Sigmoid colon (tissue), 7 donors: ENCODE data around the gene KCNH5. TPM values are rescaled to one million over a fixed set of nuclear protein-coding genes. Genes with fewer than 3 reads are reported as not detected.

Source experiments
- DNase-seq: peaks from one replicate; pipeline ENCODE4 v3.0.0-alpha.2; 2019
- H3K27ac ChIP-seq, 4 donors: fragments of 200-600 bp; sonication (generic); one replicate each; pipeline ENCODE4 v1.5.1; 2016 to 2019; ENCODE audit warnings: mild to moderate bottlenecking in 1 of 4
- H3K27me3 ChIP-seq, 3 donors: fragments of 200-600 bp; sonication (generic); one replicate each; pipeline ENCODE4 v1.5.1; 2019; ENCODE audit warnings: mild to moderate bottlenecking in 1 of 3
- H3K36me3 ChIP-seq, 4 donors: fragments of 200-600 bp; sonication (generic); one replicate each; pipeline ENCODE4 v1.5.1; 2016 to 2019
- H3K4me1 ChIP-seq, 4 donors: fragments of 200-600 bp; sonication (generic); one replicate each; pipeline ENCODE4 v1.5.1; 2017 to 2019
- H3K4me3 ChIP-seq, 4 donors: fragments of 200-600 bp; sonication (generic); one replicate each; pipeline ENCODE4 v1.5.1; 2017 to 2019; ENCODE audit warnings: mild to moderate bottlenecking in 2 of 4, moderate library complexity in 1 of 4
- H3K9me3 ChIP-seq, 4 donors: fragments of 200-600 bp in 3 of 4; sonication (generic) in 3 of 4; one replicate each; pipeline versions ENCODE4 v1.5.1 to v1.6.1; 2013 to 2019
- EP300 ChIP-seq, 4 donors: sonication (generic); formaldehyde crosslinking; IDR thresholded peaks; one replicate each; pipeline ENCODE4 v1.6.1; 2017; ENCODE audit warnings: antibody characterized with exemption in 4 of 4
- POLR2A ChIP-seq, 2 donors: fragments of 450-650 bp; IDR thresholded peaks; one replicate each; pipeline ENCODE4 v1.6.1; 2016; ENCODE audit warnings: antibody characterized with exemption in 2 of 2, mild to moderate bottlenecking in 2 of 2, moderate library complexity in 2 of 2
- POLR2AphosphoS5 ChIP-seq, 4 donors: sonication (generic); formaldehyde crosslinking; IDR thresholded peaks; one replicate each; pipeline ENCODE4 v1.6.1; 2017; ENCODE audit warnings: antibody characterized with exemption in 4 of 4
- WGBS, 2 donors: extraction: QIAGEN DNeasy Blood & Tissue Kit; methylation state at CpG; one replicate each; pipeline ENCODE4 v1.1.7; 2013; 5-methylcytosine and 5-hydroxymethylcytosine counted together
- intact Hi-C: fragments of 100-400 bp; cut with DNase I; formaldehyde crosslinking; loops from one replicate; pipeline ENCODE4 v1.15.1; 2023
- polyA plus RNA-seq, 3 donors: library from polyadenylated mRNA; stranded (reverse); fragments of 200-250 nt; gene quantifications; one replicate each; pipeline ENCODE4 v1.2.3, GENCODE V29; 2013
- total RNA-seq, 4 donors: library from RNA; depleted of rRNA; stranded (reverse); fragments of >200 nt; gene quantifications; one replicate each; pipeline ENCODE4 v1.1.0, GENCODE V29; 2016
- TF ChIP-seq, protein P1 (sequence below), 4 experiments: fragments of 450-650 bp in 3 of 4; fragments of 200-600 bp in 1 of 4; IDR thresholded peaks; one replicate each; pipeline ENCODE4 v1.5.1; 2016 to 2019; ENCODE audit warnings: antibody characterized with exemption in 4 of 4, mild to moderate bottlenecking in 3 of 4, moderate library complexity in 2 of 4
- donor health status: healthy with polysubstance abuse.
- donor health status: Bipolar disorder and iron deficiency.
- donor health status: healthy.

The KCNH5 gene
- total and polyA plus RNA-seq, 7 donors: 0.09 to 0.36 (median 0.27) TPM; not detected in 2

DNA sequence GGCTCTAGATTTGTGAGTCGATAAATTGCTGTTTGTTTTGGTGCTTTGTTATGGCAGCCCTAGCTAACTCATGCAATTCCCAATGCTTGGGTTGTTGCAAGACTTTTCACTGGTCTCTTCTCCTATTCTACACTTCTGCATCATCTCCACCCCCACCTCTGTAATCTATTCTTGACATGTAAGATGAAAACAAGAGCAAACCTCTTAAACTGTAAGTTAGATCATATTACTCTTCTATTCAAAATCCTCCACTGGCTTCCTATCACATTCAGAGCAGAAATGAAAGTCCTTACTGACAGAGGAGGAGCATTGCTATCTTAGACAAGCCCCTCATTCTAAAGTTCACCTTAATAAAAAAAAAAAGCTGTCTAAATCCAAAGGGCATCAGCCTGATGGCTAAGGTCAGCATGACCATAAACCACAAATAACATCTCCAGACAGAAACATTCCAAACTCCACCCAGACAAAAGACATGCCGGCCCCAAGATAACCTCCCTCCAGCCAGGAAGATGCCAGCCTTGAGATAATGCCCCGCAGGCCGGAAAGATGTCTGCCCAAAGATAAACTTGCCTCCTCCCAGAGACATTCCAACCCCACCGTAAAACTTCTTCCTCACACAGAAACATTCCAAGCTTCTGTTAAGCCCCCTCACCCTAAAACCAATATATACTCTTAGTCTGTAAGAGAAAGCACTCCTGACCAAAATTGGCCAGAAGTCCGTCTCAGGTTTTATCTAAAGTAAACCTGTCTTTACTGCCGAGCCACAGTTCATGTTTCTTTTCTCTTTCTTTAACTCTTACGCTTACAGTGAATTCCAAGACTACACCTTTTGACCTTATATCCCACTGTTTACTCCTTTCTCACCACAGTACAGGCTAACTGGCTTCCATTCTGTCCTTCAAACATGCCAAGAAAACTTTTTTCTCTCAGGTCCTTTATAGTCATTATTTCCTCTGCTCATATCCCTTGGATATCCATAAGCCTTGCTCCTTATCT is 308.9 kb downstream of the KCNH5 start:
- Histone ChIP-seq H3K4me1 (no peaks in the 10 kb centered on the region), H3K27ac (no peak overlapping the region), H3K27me3 (no peaks in the 10 kb centered on the region), H3K36me3 (no peaks in the 10 kb centered on the region), H3K9me3 (peaks cover 0 to 2% (median 0%) of the 10 kb centered on the region in 4 donors), H3K4me3 (no peak overlapping the region)
- intact Hi-C loops: no loop called here
- DNase-seq: no peak
- 48 to 61% methylated on average over 8 of the region's 8 CpGs for WGBS, 2 donors
- TF ChIP-seq, protein P1, sequence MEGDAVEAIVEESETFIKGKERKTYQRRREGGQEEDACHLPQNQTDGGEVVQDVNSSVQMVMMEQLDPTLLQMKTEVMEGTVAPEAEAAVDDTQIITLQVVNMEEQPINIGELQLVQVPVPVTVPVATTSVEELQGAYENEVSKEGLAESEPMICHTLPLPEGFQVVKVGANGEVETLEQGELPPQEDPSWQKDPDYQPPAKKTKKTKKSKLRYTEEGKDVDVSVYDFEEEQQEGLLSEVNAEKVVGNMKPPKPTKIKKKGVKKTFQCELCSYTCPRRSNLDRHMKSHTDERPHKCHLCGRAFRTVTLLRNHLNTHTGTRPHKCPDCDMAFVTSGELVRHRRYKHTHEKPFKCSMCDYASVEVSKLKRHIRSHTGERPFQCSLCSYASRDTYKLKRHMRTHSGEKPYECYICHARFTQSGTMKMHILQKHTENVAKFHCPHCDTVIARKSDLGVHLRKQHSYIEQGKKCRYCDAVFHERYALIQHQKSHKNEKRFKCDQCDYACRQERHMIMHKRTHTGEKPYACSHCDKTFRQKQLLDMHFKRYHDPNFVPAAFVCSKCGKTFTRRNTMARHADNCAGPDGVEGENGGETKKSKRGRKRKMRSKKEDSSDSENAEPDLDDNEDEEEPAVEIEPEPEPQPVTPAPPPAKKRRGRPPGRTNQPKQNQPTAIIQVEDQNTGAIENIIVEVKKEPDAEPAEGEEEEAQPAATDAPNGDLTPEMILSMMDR (IDR thresholded peaks at IDR 0.05): no peak
- TF ChIP-seq POLR2A (IDR thresholded peaks at IDR 0.05) (no peak), EP300 (IDR thresholded peaks at IDR 0.05) (no peak), POLR2AphosphoS5 (IDR thresholded peaks at IDR 0.05) (no peak)

DNA sequence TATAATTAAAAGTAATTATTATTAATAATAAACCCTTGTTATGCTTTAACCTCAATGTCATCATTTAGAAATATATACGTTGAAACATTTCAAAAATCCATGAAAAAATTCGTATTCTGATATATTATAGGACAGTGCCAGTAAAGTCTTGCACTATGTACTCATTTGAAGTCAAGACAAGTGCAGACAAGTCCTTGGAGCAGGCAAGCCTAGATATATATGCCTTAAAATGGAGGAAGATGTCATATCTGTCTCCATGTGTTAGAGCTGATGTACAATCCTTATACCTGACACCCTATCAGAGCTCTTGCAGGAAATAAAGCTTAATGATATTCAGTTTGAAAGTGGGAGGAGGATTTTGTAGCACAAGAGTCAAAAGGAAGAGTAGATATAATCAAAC is 310.4 kb downstream of the KCNH5 start:
- TF ChIP-seq EP300 (IDR thresholded peaks at IDR 0.05) (no peak), POLR2AphosphoS5 (IDR thresholded peaks at IDR 0.05) (no peak), POLR2A (IDR thresholded peaks at IDR 0.05) (no peak)
- TF ChIP-seq, protein P1 (IDR thresholded peaks at IDR 0.05): no peak
- peaks cover 0 to 2% (median 0%) of the 10 kb centered on the region in 4 donors for H3K9me3 ChIP-seq
- DNase-seq: no peak
- no peak overlapping the region for H3K4me3 ChIP-seq
- H3K4me1 ChIP-seq: no peaks in the 10 kb centered on the region
- H3K27me3 ChIP-seq: no peaks in the 10 kb centered on the region
- H3K36me3 ChIP-seq: no peaks in the 10 kb centered on the region
- intact Hi-C loops: no loop called here
- 74 to 83% methylated on average over 2 of the region's 2 CpGs for WGBS, 2 donors
- H3K27ac ChIP-seq: no peak overlapping the region

DNA sequence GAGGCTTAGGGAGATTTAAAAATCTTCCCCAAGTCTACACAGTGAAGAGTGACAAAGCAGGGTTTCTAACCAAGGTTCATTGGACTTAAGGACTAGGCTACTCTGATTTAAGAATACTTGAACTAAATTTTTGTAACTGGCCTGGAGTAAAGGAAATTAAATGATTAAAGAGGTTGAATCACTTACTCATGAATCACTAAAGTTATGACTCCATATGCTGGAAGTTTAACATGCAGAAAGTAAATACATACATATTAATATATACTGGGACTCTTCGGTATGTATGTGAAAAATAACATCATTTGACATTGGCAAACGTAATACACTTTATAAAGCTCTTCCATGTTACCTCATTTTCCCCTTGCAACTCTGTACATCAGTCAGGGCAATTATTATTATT is 322.9 kb downstream of the KCNH5 start:
- TF ChIP-seq EP300 (IDR thresholded peaks at IDR 0.05) (no peak), POLR2AphosphoS5 (IDR thresholded peaks at IDR 0.05) (no peak), POLR2A (IDR thresholded peaks at IDR 0.05) (no peak)
- TF ChIP-seq, protein P1 (IDR thresholded peaks at IDR 0.05): no peak
- 68 to 74% methylated on average over 2 of the region's 2 CpGs for WGBS, 2 donors
- H3K4me1 ChIP-seq: no peaks in the 10 kb centered on the region
- H3K4me3 ChIP-seq: no peak overlapping the region
- no peaks in the 10 kb centered on the region for H3K36me3 ChIP-seq
- H3K27me3 ChIP-seq: no peaks in the 10 kb centered on the region
- H3K27ac ChIP-seq: no peak overlapping the region
- H3K9me3 ChIP-seq: peaks cover 0 to 3% (median 0%) of the 10 kb centered on the region in 4 donors
- intact Hi-C loops: no loop called here
- no peak for DNase-seq

DNA sequence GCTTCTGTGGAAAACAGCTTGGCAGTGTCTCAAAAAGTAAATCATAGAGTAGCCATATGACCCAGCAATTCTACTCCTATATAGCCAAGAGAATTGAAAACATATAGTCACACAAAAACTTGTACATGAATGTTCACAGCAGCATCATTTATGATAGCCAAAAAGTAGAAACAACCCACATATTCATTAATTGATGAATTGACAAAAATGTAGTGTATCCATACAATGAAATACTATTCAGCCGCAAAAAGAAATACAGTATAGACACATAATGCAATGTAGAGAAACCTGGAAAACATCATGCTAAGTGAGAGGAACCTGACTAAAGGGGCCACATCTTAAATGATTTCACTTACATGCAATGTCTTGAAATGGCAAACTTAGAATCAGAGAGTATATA is 326.6 kb downstream of the KCNH5 start:
- WGBS, 2 donors: 96 to 97% methylated on average over 1 of the region's 1 CpG
- H3K4me3 ChIP-seq: no peak overlapping the region
- intact Hi-C loops: no loop called here
- H3K9me3 ChIP-seq: peaks cover 0 to 3% (median 0%) of the 10 kb centered on the region in 4 donors
- no peak overlapping the region for H3K27ac ChIP-seq
- TF ChIP-seq, protein P1 (IDR thresholded peaks at IDR 0.05): no peak
- no peaks in the 10 kb centered on the region for H3K27me3 ChIP-seq
- DNase-seq: no peak
- H3K36me3 ChIP-seq: no peaks in the 10 kb centered on the region
- no peaks in the 10 kb centered on the region for H3K4me1 ChIP-seq
